Panc1 (cell line): ENCODE measurements around the gene DBNDD2. TPM values are rescaled to one million over a fixed set of nuclear protein-coding genes. Genes with fewer than 3 reads are reported as not detected.
A peak's percentile ranks its signal among the peaks of the same experiment; 100 is the strongest.

Source experiments
- ATAC-seq: fragments of 200-7000 bp; cut with Tn5 transposase; 2 replicates; pipeline ENCODE4 v1.9.1; 2020; ENCODE audit warnings: mild to moderate bottlenecking, moderate library complexity
- BruUV-seq: library from RNA; stranded (reverse); fragments of 400-500 nt; replicated peaks from 2 replicates; lab custom pipeline; 2021; lab: Mats Ljungman, UMichigan
- CTCF ChIA-PET: fragments of 300-600 bp; sonication (Branson Sonifier 250); formaldehyde crosslinking; loops from one replicate; lab custom pipeline; 2022; ENCODE audit warnings: antibody characterized with exemption; lab: Charles Lee
- POLR2A ChIA-PET: fragments of 300-600 bp; sonication (Branson Sonifier 250); formaldehyde crosslinking; loops from one replicate; lab custom pipeline; 2022; ENCODE audit warnings: antibody characterized with exemption; lab: Charles Lee
- DNase-seq: peaks from one replicate; pipeline ENCODE4 v3.0.0-alpha.2; 2010; ENCODE audit warnings: low read depth, low spot score
- H3K27ac ChIP-seq: 2 replicates; pipeline ENCODE4 v1.5.1; 2011; ENCODE audit warnings: mild to moderate bottlenecking, low read length, inconsistent platforms
- H3K27me3 ChIP-seq: fragments of 200-500 bp; sonication (Bioruptor generic); 2 replicates; pipeline ENCODE4 v1.6.0; 2014; ENCODE audit warnings: low read length, inconsistent platforms; ENCODE audit not compliant: control insufficient read depth, insufficient read depth
- H3K36me3 ChIP-seq: fragments of 200-500 bp; sonication (Bioruptor generic); 2 replicates; pipeline ENCODE4 v1.5.1; 2014; ENCODE audit warnings: inconsistent platforms, mild to moderate bottlenecking, low read length, moderate library complexity; ENCODE audit not compliant: control insufficient read depth, insufficient read depth
- H3K4me1 ChIP-seq: 2 replicates; pipeline ENCODE4 v1.5.1; 2011; ENCODE audit warnings: inconsistent platforms, mild to moderate bottlenecking, low read length, moderate library complexity; ENCODE audit not compliant: control insufficient read depth, insufficient read depth
- H3K4me3 ChIP-seq, 2 experiments: 2 replicates each; pipeline ENCODE4 v1.5.1; 2011 to 2012; ENCODE audit warnings: low read depth in 2 of 2, low read length in 2 of 2, mild to moderate bottlenecking in 2 of 2, inconsistent platforms in 1 of 2, moderate library complexity in 1 of 2
- H3K9me3 ChIP-seq: fragments of 200-500 bp; sonication (Bioruptor generic); 2 replicates; pipeline ENCODE4 v1.5.1; 2014; ENCODE audit warnings: low read depth, mild to moderate bottlenecking, inconsistent platforms, low read length, moderate library complexity; ENCODE audit not compliant: control insufficient read depth, insufficient read depth
- POLR2AphosphoS5 ChIP-seq: IDR thresholded peaks from 2 replicates; pipeline ENCODE4 v1.6.1; 2012; ENCODE audit warnings: mild to moderate bottlenecking, low read depth, low read length, moderate library complexity
- SIN3A ChIP-seq: IDR thresholded peaks from 2 replicates; pipeline ENCODE4 v1.6.1; 2012; ENCODE audit warnings: low read depth, mild to moderate bottlenecking, low read length, moderate library complexity, borderline replicate concordance; ENCODE audit not compliant: insufficient read depth
- TCF7L2 ChIP-seq: IDR thresholded peaks from 2 replicates; pipeline ENCODE4 v1.6.1; 2011; ENCODE audit warnings: mild to moderate bottlenecking, low read depth, low read length, inconsistent platforms
- in situ Hi-C: cut with HindIII; loops from 2 replicates; pipeline ENCODE4 v1.10.0; 2016; ENCODE audit warnings: low sequenced_read_pairs, low pct_unique_long_range_greater_than_20kb
- intact Hi-C: fragments of 100-400 bp; cut with micrococcal nuclease; formaldehyde crosslinking; loops from one replicate; pipeline ENCODE4 v1.10.0; 2022; ENCODE audit not compliant: unreplicated experiment
- total RNA-seq: library from RNA; stranded (reverse); gene quantifications from one replicate; pipeline ENCODE4 v1.2.1, GENCODE V29; 2021; ENCODE audit not compliant: unreplicated experiment
- TF ChIP-seq, protein P1 (sequence below): fragments of 450-650 bp; IDR thresholded peaks from 2 replicates; pipeline ENCODE4 v1.5.1; 2017; ENCODE audit warnings: mild to moderate bottlenecking
- TF ChIP-seq, protein P2 (sequence below), 2 experiments: IDR thresholded peaks; 2 replicates each; pipeline ENCODE4 v1.6.1; 2011 to 2012; ENCODE audit warnings: low read depth in 2 of 2, control low read depth in 1 of 2, low read length in 1 of 2, mild to moderate bottlenecking in 1 of 2, moderate library complexity in 1 of 2; ENCODE audit not compliant: insufficient read depth in 1 of 2

Gene DBNDD2
- total RNA-seq, 1 experiment from 2014 or later, result 55.4 TPM

GRCh38 chr20:45433976-45434375, 25.9 kb downstream of the DBNDD2 start:
- no TSS peak for BruUV-seq
- no peak overlapping the region for H3K27ac ChIP-seq
- TF ChIP-seq POLR2AphosphoS5 (no peak), TCF7L2 (no peak), SIN3A (no peak)
- TF ChIP-seq, protein P1, sequence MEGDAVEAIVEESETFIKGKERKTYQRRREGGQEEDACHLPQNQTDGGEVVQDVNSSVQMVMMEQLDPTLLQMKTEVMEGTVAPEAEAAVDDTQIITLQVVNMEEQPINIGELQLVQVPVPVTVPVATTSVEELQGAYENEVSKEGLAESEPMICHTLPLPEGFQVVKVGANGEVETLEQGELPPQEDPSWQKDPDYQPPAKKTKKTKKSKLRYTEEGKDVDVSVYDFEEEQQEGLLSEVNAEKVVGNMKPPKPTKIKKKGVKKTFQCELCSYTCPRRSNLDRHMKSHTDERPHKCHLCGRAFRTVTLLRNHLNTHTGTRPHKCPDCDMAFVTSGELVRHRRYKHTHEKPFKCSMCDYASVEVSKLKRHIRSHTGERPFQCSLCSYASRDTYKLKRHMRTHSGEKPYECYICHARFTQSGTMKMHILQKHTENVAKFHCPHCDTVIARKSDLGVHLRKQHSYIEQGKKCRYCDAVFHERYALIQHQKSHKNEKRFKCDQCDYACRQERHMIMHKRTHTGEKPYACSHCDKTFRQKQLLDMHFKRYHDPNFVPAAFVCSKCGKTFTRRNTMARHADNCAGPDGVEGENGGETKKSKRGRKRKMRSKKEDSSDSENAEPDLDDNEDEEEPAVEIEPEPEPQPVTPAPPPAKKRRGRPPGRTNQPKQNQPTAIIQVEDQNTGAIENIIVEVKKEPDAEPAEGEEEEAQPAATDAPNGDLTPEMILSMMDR, result no peak
- TF ChIP-seq, protein P2, sequence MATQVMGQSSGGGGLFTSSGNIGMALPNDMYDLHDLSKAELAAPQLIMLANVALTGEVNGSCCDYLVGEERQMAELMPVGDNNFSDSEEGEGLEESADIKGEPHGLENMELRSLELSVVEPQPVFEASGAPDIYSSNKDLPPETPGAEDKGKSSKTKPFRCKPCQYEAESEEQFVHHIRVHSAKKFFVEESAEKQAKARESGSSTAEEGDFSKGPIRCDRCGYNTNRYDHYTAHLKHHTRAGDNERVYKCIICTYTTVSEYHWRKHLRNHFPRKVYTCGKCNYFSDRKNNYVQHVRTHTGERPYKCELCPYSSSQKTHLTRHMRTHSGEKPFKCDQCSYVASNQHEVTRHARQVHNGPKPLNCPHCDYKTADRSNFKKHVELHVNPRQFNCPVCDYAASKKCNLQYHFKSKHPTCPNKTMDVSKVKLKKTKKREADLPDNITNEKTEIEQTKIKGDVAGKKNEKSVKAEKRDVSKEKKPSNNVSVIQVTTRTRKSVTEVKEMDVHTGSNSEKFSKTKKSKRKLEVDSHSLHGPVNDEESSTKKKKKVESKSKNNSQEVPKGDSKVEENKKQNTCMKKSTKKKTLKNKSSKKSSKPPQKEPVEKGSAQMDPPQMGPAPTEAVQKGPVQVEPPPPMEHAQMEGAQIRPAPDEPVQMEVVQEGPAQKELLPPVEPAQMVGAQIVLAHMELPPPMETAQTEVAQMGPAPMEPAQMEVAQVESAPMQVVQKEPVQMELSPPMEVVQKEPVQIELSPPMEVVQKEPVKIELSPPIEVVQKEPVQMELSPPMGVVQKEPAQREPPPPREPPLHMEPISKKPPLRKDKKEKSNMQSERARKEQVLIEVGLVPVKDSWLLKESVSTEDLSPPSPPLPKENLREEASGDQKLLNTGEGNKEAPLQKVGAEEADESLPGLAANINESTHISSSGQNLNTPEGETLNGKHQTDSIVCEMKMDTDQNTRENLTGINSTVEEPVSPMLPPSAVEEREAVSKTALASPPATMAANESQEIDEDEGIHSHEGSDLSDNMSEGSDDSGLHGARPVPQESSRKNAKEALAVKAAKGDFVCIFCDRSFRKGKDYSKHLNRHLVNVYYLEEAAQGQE (IDR thresholded peaks at IDR 0.05; ENCODE audit: insufficient read depth in 1 of 2, low read depth in 2 of 2, low read length in 1 of 2), result no peak
- H3K27me3 ChIP-seq, result no peaks in the 10 kb centered on the region
- no peak overlapping the region for H3K4me3 ChIP-seq
- ChIA-PET POLR2A (interaction anchor here (0.6 kb wide), 1 partner anchor 56 kb away, joined by 8 read pairs; no protein-coding TSS in a partner anchor), CTCF (interaction anchor here (0.7 kb wide), 2 partner anchors 25 to 68 kb away, joined by 4 to 7 read pairs; no protein-coding TSS in a partner anchor)
- in situ Hi-C loops (no loop called here), intact Hi-C loops (no loop called here)
- no peaks in the 10 kb centered on the region for H3K9me3 ChIP-seq
- no peak for ATAC-seq
- peaks cover 4% of the 10 kb centered on the region; the same call in 1 of the 2 replicates for H3K4me1 ChIP-seq
- no peak for DNase-seq
- H3K36me3 ChIP-seq, result no peaks in the 10 kb centered on the region

DNA sequence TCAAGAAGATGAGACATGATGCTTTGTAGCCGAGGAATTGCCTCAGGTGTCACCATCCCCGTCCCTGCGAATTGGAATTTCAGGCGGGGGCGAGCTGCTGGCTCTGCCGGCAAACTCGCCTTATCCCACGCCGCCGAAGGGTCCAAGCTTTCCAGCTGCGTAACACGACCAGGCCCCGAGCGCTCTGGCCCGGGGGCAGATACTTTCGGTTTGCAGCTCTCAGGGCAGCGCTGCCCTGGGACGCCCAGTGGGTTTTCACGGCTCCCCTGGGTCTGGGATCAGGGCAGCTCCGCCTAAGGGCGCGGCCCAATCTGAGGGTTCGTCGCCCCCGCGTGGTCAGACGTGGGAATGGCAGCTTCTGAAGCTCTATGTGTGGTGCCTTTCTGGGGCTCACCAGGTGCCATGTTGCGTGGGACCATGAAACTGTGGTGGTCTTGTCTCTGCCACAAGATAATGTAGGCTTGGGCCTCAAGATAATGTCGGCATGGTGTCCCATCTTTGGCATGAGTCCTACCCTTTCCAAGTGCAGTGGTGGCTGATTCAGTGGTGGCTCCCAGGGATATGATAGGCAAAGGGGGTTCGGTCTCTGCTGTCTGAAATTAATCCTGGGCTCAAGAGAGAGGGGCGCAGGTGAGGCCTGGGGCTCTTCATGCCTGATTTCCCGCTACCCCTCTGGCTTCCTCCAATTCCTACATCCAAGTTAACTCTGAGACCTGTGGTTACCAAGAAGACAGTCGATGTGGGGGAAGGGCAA, 28.8 kb downstream of the DBNDD2 start:
- DNase-seq (peak; percentile 69), ATAC-seq (peak; percentile 100)
- Histone ChIP-seq H3K4me3 (peak overlapping the region; percentile 55 to 68), H3K4me1 (peaks cover 4% of the 10 kb centered on the region; the same call in 1 of the 2 replicates), H3K27me3 (no peaks in the 10 kb centered on the region), H3K27ac (peak overlapping the region; percentile 55), H3K9me3 (no peaks in the 10 kb centered on the region), H3K36me3 (no peaks in the 10 kb centered on the region)
- TF ChIP-seq SIN3A (no peak), POLR2AphosphoS5 (no peak), TCF7L2 (no peak)
- TF ChIP-seq, protein P2 (IDR thresholded peaks at IDR 0.05; ENCODE audit: insufficient read depth in 1 of 2, low read depth in 2 of 2, low read length in 1 of 2), result no peak
- TF ChIP-seq, protein P1, result peak; percentile 95
- in situ Hi-C loops (no loop called here), intact Hi-C loops (loop anchor here (2.0 to 5.0 kb wide), 3 partner anchors 64 to 115 kb away; partner anchors contain the start of gene SYS1)
- ChIA-PET POLR2A (interaction anchor here (0.6 to 0.7 kb wide), 2 partner anchors 63 to 162 kb away, joined by 3 to 5 read pairs; no protein-coding TSS in a partner anchor), CTCF (interaction anchor here (0.5 to 2.8 kb wide), 24 partner anchors 8 to 125 kb away, joined by 3 to 47 read pairs (median 4); partner anchors contain the start of genes DBNDD2, PIGT and SYS1)
- BruUV-seq, result no TSS peak
